B cell (primary cell): ENCODE measurements around the gene EIF1AD.

Experiments
- EZH2 ChIP-seq: IDR thresholded peaks from 2 replicates; pipeline ENCODE4 v1.6.1; 2012; ENCODE audit warnings: borderline replicate concordance, low read depth, mild to moderate bottlenecking, moderate library complexity, low read length; ENCODE audit not compliant: insufficient read depth, poor library complexity, severe bottlenecking
- TF ChIP-seq, protein P1 (sequence below): fragments of 200-600 bp; IDR thresholded peaks from one replicate; pipeline ENCODE4 v1.8.0; 2022; ENCODE audit warnings: antibody characterized with exemption, mild to moderate bottlenecking

DNA sequence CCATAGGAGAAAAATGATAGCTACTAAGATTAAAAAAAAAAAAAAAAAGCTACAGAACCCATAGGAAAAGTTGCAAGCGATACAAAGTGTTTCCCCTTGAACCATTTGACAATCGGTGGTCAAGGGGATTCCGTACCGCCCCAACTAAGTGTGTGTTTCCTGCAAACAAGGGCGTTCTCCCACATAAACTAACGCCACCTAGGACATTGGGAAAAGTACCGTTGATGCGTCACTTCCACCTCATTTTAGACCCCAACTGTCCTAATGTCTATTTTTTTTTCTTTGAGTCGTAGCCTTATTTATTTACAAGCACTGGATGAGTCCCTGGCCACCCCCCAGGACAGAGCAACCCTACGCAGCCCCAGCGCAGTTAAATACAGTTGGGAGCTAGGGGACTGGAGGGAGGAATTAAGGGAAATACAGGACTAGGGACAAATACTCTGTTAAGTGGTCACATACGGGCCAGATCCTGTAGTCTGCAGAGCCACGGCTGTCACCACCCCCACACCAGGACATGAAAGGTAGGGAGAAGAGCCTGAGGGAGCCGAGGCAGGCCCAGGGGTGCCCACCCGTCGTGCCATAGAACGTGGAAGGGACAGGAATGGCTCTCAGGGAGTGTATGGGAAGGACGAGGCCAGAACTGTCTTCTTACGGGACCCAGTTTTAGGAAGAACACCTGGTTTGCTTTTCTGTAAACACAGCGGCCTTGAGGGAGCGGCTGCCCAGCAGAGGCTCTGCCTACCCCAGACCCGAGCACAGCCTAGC lies 19.0 kb downstream of the EIF1AD start:
- TF ChIP-seq, protein P1, sequence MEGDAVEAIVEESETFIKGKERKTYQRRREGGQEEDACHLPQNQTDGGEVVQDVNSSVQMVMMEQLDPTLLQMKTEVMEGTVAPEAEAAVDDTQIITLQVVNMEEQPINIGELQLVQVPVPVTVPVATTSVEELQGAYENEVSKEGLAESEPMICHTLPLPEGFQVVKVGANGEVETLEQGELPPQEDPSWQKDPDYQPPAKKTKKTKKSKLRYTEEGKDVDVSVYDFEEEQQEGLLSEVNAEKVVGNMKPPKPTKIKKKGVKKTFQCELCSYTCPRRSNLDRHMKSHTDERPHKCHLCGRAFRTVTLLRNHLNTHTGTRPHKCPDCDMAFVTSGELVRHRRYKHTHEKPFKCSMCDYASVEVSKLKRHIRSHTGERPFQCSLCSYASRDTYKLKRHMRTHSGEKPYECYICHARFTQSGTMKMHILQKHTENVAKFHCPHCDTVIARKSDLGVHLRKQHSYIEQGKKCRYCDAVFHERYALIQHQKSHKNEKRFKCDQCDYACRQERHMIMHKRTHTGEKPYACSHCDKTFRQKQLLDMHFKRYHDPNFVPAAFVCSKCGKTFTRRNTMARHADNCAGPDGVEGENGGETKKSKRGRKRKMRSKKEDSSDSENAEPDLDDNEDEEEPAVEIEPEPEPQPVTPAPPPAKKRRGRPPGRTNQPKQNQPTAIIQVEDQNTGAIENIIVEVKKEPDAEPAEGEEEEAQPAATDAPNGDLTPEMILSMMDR, result no peak
- no peak for TF ChIP-seq EZH2
